HUES48 (cell line): ENCODE results near the gene CXorf49B.
"Not testable (repeated sequence)": the region's sequence is repeated elsewhere in the genome, so short reads cannot be mapped to it uniquely, and the experiment has no call there.

Source experiments
- H3K27ac ChIP-seq: one replicate; pipeline ENCODE4 v1.7.0; 2013; ENCODE audit warnings: low read depth, low read length, inconsistent platforms
- H3K27me3 ChIP-seq: 2 replicates; pipeline ENCODE4 v1.6.1; 2013; ENCODE audit warnings: mild to moderate bottlenecking, low read length; ENCODE audit not compliant: control insufficient read depth, insufficient read depth
- H3K36me3 ChIP-seq: 2 replicates; pipeline ENCODE4 v1.6.1; 2013; ENCODE audit warnings: low read length; ENCODE audit not compliant: control insufficient read depth, insufficient read depth
- H3K4me1 ChIP-seq: 2 replicates; pipeline ENCODE4 v1.6.1; 2013; ENCODE audit warnings: mild to moderate bottlenecking, low read length; ENCODE audit not compliant: control insufficient read depth, insufficient read depth
- H3K4me3 ChIP-seq: 2 replicates; pipeline ENCODE4 v1.5.1; 2013; ENCODE audit warnings: mild to moderate bottlenecking, low read depth, low read length
- H3K9ac ChIP-seq: 2 replicates; pipeline ENCODE4 v1.6.1; 2013; ENCODE audit warnings: mild to moderate bottlenecking, low read depth, low read length, moderate library complexity
- H3K9me3 ChIP-seq: 2 replicates; pipeline ENCODE4 v1.6.1; 2013; ENCODE audit warnings: low read length; ENCODE audit not compliant: control insufficient read depth, insufficient read depth

CXorf49B gene

GRCh38 chrX:71763049-71763448 lies at the start of gene CXorf49B:
TSS of gene CXorf49B (plus strand) at chrX:71763349. CDS start at chrX:71763424, 75 bp downstream.
- not testable (repeated sequence) for H3K27me3 ChIP-seq, H3K4me3 ChIP-seq, H3K4me1 ChIP-seq, H3K9ac ChIP-seq, H3K27ac ChIP-seq, H3K36me3 ChIP-seq, H3K9me3 ChIP-seq

- not testable (repeated sequence) for H3K9ac ChIP-seq, H3K27ac ChIP-seq, H3K9me3 ChIP-seq, H3K4me1 ChIP-seq, H3K36me3 ChIP-seq, H3K4me3 ChIP-seq, H3K27me3 ChIP-seq
Observed at GRCh38 chrX:71714064-71714463, 49.1 kb upstream of the CXorf49B start.

- not testable (repeated sequence) for H3K9ac ChIP-seq
Observed at GRCh38 chrX:71715551-71715950, 47.6 kb upstream of the CXorf49B start.

DNA sequence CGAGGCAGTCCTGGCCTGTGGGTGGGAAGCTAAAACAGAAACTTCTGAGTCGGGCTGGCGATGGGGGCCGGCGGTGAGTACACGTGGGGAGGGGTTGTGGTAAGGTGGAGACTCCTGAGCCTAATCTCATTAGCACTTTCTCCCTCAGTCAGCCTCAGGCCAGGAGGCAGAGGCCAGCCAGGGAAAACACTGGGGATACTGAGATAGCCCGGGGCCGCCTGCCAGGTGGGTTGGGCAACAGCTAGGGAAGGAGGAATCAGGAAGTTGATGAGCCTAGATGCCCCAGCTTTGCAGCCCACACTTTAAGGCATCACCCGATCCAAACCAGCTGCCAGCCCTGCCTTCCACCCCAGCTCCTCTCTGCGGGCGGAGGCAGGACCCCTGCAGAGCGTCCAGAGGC lies 46.8 kb upstream of the CXorf49B start:
- H3K36me3 ChIP-seq, H3K4me3 ChIP-seq, H3K27ac ChIP-seq, H3K9ac ChIP-seq, H3K27me3 ChIP-seq, H3K9me3 ChIP-seq, H3K4me1 ChIP-seq: not testable (repeated sequence)

More at GRCh38 chrX:71715551-71715950, 47.6 kb upstream of the CXorf49B start:
- not testable (repeated sequence) for H3K36me3 ChIP-seq, H3K27me3 ChIP-seq, H3K4me1 ChIP-seq, H3K27ac ChIP-seq, H3K4me3 ChIP-seq, H3K9me3 ChIP-seq

DNA sequence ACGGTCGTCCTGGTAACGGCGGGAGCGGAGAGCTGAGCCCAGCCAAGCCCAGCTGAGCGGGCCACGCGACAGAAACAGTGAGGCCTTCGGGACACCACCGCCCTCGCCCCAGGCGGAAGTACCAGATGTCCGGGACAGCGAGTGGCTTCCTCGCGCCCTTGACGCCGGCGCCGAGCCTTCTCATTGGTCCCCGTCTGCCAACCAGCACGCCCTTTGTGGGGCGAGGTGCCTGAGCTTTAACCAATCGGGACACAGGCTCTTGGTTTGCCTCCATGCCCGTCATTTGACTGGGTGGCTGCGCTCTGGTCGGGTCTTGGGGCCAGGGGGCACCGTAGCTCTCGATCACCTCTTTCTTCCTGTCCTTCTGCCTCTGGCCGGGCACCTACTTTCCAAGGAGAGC lies 45.0 kb upstream of the CXorf49B start, which contains the start of gene CXorf49:
Gene CXorf49, minus strand, starts transcription at position 101 of the 400 bp plus-strand sequence. CDS start 134 bp downstream, outside the sequence.
- not testable (repeated sequence) for H3K27me3 ChIP-seq, H3K9me3 ChIP-seq, H3K4me1 ChIP-seq, H3K9ac ChIP-seq, H3K36me3 ChIP-seq, H3K4me3 ChIP-seq, H3K27ac ChIP-seq

DNA sequence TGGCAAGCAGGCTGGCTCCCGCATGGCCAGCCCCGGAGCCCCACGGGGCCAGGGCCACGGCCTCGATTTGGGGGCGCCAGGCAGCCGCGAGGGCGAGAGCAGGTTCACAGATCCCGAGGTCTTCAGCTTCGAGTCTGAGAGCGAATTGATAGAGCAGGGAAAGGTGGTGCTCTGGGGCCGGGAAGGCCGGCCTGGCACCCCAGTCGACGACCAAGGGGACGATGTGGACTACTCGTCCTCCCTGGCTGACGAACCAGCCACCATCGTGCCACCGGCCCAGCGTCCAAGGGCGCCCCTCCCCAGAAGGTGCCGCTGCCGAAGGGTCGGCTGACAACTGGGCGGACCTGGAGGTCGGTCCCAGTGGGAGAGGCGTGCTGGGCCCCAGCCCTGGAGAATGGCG lies 44.0 kb upstream of the CXorf49B start:
- H3K27ac ChIP-seq, H3K4me1 ChIP-seq, H3K36me3 ChIP-seq, H3K27me3 ChIP-seq, H3K9ac ChIP-seq, H3K9me3 ChIP-seq, H3K4me3 ChIP-seq: not testable (repeated sequence)

DNA sequence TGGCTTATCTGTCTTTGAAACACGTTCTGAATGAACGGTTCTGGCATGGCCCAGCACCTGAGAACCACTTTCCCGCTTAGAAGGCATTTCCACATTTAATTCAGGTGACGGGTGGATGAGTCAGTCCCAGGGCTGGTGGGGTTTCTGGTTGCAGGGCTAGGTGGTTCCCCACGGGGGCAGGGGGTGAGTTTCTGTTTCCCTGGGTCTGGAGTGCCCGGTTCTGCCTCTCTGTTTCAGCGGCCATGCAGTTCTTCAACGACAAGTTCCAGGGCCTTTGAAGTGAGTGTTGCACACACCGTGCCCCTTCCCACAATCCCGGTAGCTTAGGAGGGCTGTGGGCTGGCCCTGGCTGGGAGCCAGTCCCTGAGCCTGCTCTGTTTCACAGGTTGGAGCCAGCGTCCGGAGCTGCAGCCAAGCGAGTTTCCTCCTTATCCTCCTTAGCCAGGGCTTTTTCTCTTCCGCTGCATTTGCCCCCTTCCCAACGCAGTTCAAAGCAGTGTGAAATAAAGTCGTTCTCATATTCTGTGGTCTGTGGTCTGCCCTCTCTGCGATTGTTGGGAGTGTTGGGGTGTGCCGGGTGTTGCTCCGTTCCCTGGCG lies 42.8 kb upstream of the CXorf49B start:
- not testable (repeated sequence) for H3K4me3 ChIP-seq, H3K36me3 ChIP-seq, H3K9me3 ChIP-seq, H3K27me3 ChIP-seq, H3K4me1 ChIP-seq, H3K9ac ChIP-seq, H3K27ac ChIP-seq

DNA sequence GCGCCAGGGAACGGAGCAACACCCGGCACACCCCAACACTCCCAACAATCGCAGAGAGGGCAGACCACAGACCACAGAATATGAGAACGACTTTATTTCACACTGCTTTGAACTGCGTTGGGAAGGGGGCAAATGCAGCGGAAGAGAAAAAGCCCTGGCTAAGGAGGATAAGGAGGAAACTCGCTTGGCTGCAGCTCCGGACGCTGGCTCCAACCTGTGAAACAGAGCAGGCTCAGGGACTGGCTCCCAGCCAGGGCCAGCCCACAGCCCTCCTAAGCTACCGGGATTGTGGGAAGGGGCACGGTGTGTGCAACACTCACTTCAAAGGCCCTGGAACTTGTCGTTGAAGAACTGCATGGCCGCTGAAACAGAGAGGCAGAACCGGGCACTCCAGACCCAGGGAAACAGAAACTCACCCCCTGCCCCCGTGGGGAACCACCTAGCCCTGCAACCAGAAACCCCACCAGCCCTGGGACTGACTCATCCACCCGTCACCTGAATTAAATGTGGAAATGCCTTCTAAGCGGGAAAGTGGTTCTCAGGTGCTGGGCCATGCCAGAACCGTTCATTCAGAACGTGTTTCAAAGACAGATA lies 2.4 kb upstream of the CXorf49B start:
- not testable (repeated sequence) for H3K4me3 ChIP-seq, H3K36me3 ChIP-seq, H3K9me3 ChIP-seq, H3K4me1 ChIP-seq, H3K9ac ChIP-seq, H3K27ac ChIP-seq, H3K27me3 ChIP-seq

DNA sequence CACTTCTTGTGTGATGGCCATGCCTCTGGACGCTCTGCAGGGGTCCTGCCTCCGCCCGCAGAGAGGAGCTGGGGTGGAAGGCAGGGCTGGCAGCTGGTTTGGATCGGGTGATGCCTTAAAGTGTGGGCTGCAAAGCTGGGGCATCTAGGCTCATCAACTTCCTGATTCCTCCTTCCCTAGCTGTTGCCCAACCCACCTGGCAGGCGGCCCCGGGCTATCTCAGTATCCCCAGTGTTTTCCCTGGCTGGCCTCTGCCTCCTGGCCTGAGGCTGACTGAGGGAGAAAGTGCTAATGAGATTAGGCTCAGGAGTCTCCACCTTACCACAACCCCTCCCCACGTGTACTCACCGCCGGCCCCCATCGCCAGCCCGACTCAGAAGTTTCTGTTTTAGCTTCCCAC lies 1.7 kb downstream of the CXorf49B start:
- H3K4me3 ChIP-seq, H3K4me1 ChIP-seq, H3K27ac ChIP-seq, H3K27me3 ChIP-seq, H3K9ac ChIP-seq, H3K36me3 ChIP-seq, H3K9me3 ChIP-seq: not testable (repeated sequence)

DNA sequence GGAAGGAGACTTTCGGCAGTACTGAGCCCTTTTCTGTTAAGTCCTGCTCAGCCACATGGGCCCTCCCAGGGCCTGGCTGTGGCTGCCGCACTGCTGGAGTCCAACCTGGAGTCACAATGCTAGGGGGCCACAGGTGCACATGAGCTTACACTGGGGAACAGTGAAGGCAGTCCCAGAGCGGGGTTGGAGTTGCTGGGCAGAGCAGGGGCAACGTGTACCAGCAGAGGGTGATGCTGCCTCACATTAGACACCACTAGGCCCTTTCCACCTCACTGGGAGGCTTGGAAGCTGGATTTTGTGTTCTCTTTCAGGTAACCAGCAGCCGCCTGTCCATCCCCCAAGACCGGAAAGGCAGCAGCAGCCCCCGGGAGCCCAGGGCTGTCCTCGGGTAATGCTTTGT lies 2.5 kb downstream of the CXorf49B start:
- H3K9me3 ChIP-seq, H3K27ac ChIP-seq, H3K4me3 ChIP-seq, H3K27me3 ChIP-seq, H3K9ac ChIP-seq, H3K4me1 ChIP-seq, H3K36me3 ChIP-seq: not testable (repeated sequence)

GRCh38 chrX:71767134-71767533 lies 4.0 kb downstream of the CXorf49B start:
- not testable (repeated sequence) for H3K9ac ChIP-seq, H3K27ac ChIP-seq, H3K9me3 ChIP-seq, H3K4me3 ChIP-seq, H3K27me3 ChIP-seq, H3K4me1 ChIP-seq, H3K36me3 ChIP-seq

GRCh38 chrX:71778322-71778721 lies 15.2 kb downstream of the CXorf49B start:
- H3K4me3 ChIP-seq, H3K9ac ChIP-seq, H3K9me3 ChIP-seq, H3K4me1 ChIP-seq, H3K27ac ChIP-seq, H3K36me3 ChIP-seq, H3K27me3 ChIP-seq: not testable (repeated sequence)
